Measurements from ENCODE around the gene CBY3.

DNA sequence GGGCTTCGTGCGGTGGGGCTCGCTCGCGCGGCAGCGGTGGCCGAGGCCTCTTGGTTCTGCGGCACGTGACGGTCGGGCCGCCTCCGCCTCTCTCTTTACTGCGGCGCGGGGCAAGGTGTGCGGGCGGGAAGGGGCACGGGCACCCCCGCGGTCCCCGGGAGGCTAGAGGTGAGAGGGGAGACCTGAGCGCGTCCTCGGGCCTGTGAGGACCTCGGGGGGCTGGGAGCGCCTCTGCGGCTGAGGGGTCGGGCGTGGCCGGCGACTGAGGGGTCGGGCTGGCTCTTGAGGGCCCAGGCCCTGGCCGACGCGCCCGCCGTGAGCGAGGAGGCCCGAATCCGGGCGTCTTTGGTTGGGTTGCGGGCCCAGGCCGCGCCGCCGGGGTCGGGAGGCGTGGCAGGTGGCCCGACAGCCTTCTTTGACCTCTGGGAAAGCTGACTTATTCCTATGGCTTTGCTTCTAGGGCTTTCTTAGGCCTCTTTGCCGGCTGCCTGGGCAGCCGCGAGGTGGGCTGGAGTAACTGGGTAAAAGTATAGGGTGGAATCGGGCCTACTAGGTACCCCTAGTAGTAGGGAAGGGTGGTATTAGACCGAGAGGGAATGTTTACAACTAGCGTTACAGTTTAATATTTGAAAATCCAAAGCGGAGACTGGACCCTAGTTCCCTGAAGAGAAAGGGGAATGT is 18.2 kb upstream of the CBY3 start, which contains the start of gene CANX:
- no peak for TF ChIP-seq CTCF (IDR thresholded peaks at IDR 0.05; ENCODE audit: borderline replicate concordance, extremely low read depth, low read length, poor library complexity, severe bottlenecking)
- no peak for TF ChIP-seq EZH2 (IDR thresholded peaks at IDR 0.05; ENCODE audit: borderline replicate concordance, low read depth, low read length, severe bottlenecking)

Data from DND-41 (cell line).